ENCODE measurements around the gene CDH13. TPM values are rescaled to one million over a fixed set of nuclear protein-coding genes. Genes with fewer than 3 reads are reported as not detected.

CDH13 gene
- total and polyA plus RNA-seq, 2 donors (not counting 3 experiments of a cell fraction or from before 2014, with no cell fraction given), result 96.6 to 124 TPM

- Histone ChIP-seq H3K9me3 (replicated peaks; ENCODE audit: control insufficient read depth, insufficient read depth, low read length) (no peaks in the 10 kb centered on the region), H3K79me2 (ENCODE audit: control insufficient read depth, insufficient read depth, low read length) (no peaks in the 10 kb centered on the region), H3K36me3 (ENCODE audit: control insufficient read depth in 2 of 2, extremely low read depth in 1 of 2, insufficient read depth in 2 of 2, low read length in 2 of 2) (no peaks in the 10 kb centered on the region), H3K4me1 (ENCODE audit: control insufficient read depth, extremely low read depth, insufficient read depth, low read length) (no peaks in the 10 kb centered on the region), H3K4me2 (ENCODE audit: insufficient read depth, low read length) (no peak overlapping the region), H3K27ac (ENCODE audit: insufficient read depth, low read depth, low read length) (no peak overlapping the region), H3K27me3 (ENCODE audit: control insufficient read depth in 2 of 2, insufficient read depth in 2 of 2, low read length in 2 of 2) (no peaks in the 10 kb centered on the region), H3K9me1 (replicated peaks; ENCODE audit: control insufficient read depth, extremely low read depth, insufficient read depth, low read length) (no peaks in the 10 kb centered on the region), H2AFZ (ENCODE audit: low read depth, low read length) (no peak overlapping the region), H3K4me3 (replicated peaks in 1 of 3; ENCODE audit: insufficient read depth in 1 of 3, low read depth in 1 of 3, low read length in 3 of 3) (no peak overlapping the region), H3K9ac (replicated peaks; ENCODE audit: extremely low read depth, insufficient read depth, low read length) (no peak overlapping the region), H4K20me1 (replicated peaks; ENCODE audit: control insufficient read depth, extremely low read depth, insufficient read depth, low read length) (no peaks in the 10 kb centered on the region)
- POLR2A ChIA-PET, result no interaction called here
- intact Hi-C loops (cut with micrococcal nuclease) (no loop called here), dilution Hi-C loops (cut with MboI; ENCODE audit: extremely low pct_ligation_motif_present, low sequenced_read_pairs) (no loop called here)
- DNase-seq (ENCODE audit: low read depth, low spot score) (peak; percentile 21), FAIRE-seq (peak; percentile 35)
- no TSS peak for BruUV-seq (replicated peaks)
- CTCF ChIA-PET, result no interaction called here
- no peak for TF ChIP-seq EZH2 (IDR thresholded peaks at IDR 0.05; ENCODE audit: borderline replicate concordance, low read depth, low read length, severe bottlenecking)
- TF ChIP-seq FOS (IDR thresholded peaks at IDR 0.05; ENCODE audit: borderline replicate concordance, insufficient read depth, low read length), result no peak
- TF ChIP-seq JUN (IDR thresholded peaks at IDR 0.05; ENCODE audit: borderline replicate concordance, insufficient read depth, insufficient read length, low read depth), result no peak
- TF ChIP-seq CTCF (IDR thresholded peaks at IDR 0.05; ENCODE audit: extremely low read depth in 1 of 2, insufficient read depth in 1 of 2, low read depth in 1 of 2, low read length in 2 of 2), result no peak
- no peak for TF ChIP-seq GATA2 (IDR thresholded peaks at IDR 0.05; ENCODE audit: insufficient read depth, insufficient read length, low read depth, low read length)
- TF ChIP-seq MYC (IDR thresholded peaks at IDR 0.05; ENCODE audit: low read depth, low read length), result no peak
- TF ChIP-seq POLR2AphosphoS5 (IDR thresholded peaks at IDR 0.05; ENCODE audit: insufficient read depth, low read depth, low read length), result no peak
- no peak for TF ChIP-seq POLR2A (IDR thresholded peaks at IDR 0.05; ENCODE audit: low read depth, low read length)
These were observed 1074.7 kb downstream of the CDH13 start for GRCh38 chr16:83701494-83701893.

Data from endothelial cell of umbilical vein (primary cell).